Spleen (tissue), 7 donors: ENCODE data around the gene MIDN.

Source experiments
- POLR2A ChIP-seq, 3 donors: fragments of 450-650 bp; IDR thresholded peaks; one replicate each; pipeline ENCODE4 v1.5.1; 2017; ENCODE audit warnings: antibody characterized with exemption in 3 of 3, mild to moderate bottlenecking in 1 of 3
- POLR2AphosphoS5 ChIP-seq, 3 donors: sonication (generic); formaldehyde crosslinking; IDR thresholded peaks; one replicate each; pipeline ENCODE4 v1.5.1; 2017; ENCODE audit warnings: antibody characterized with exemption in 3 of 3
- TF ChIP-seq, protein P1 (sequence below), 11 experiments: fragments of 200-600 bp in 7 of 11; fragments of 450-650 bp in 4 of 11; sonication (generic) in 4 of 11; IDR thresholded peaks in 8 of 11; conservative IDR thresholded peaks in 3 of 11; 1 replicate in 7 of 11; 2 replicates in 4 of 11; pipeline versions ENCODE4 v1.4.0 to v1.8.0; 2016 to 2021; ENCODE audit warnings: antibody characterized with exemption in 11 of 11, inconsistent platforms in 4 of 11, mild to moderate bottlenecking in 1 of 11
- donor health status: DM: no; HTN: no; CAD: no; lungs with moderate emphysema.
- donor health status: DM: no; HTN: no; CAD: no.
- donor health status: DM: no; HTN: no; CAD: no.

DNA sequence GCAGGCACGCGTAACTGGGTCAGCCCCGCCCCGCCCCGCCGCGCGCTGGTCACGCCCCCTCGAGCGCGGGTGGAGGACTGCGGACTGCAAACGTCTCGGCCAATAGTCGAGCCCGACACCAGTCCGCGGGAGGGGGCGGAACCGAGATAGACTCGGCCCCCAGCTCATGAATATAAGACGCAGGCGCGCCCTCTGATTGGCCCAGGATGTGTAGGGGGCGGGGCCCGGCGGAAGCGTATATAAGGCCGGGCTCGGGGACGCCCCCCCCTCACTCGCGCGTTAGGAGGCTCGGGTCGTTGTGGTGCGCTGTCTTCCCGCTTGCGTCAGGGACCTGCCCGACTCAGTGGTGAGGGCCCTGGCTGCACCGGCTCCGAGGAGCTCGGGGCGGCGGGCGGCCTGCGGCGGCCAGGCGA is 20.7 kb downstream of the MIDN start, which contains the start of gene CIRBP:
- TF ChIP-seq, protein P1, sequence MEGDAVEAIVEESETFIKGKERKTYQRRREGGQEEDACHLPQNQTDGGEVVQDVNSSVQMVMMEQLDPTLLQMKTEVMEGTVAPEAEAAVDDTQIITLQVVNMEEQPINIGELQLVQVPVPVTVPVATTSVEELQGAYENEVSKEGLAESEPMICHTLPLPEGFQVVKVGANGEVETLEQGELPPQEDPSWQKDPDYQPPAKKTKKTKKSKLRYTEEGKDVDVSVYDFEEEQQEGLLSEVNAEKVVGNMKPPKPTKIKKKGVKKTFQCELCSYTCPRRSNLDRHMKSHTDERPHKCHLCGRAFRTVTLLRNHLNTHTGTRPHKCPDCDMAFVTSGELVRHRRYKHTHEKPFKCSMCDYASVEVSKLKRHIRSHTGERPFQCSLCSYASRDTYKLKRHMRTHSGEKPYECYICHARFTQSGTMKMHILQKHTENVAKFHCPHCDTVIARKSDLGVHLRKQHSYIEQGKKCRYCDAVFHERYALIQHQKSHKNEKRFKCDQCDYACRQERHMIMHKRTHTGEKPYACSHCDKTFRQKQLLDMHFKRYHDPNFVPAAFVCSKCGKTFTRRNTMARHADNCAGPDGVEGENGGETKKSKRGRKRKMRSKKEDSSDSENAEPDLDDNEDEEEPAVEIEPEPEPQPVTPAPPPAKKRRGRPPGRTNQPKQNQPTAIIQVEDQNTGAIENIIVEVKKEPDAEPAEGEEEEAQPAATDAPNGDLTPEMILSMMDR (IDR thresholded peaks at IDR 0.05 in 8 of 11, conservative IDR thresholded peaks at IDR 0.05 in 3 of 11): peak in 3 of 11 experiments; percentile 16 to 47 (median 25)
- TF ChIP-seq POLR2A (IDR thresholded peaks at IDR 0.05) (peak; percentile 94 to 98 (median 97)), POLR2AphosphoS5 (IDR thresholded peaks at IDR 0.05) (peak; percentile 99 to 100 (median 100))
